Colon (tissue), 2 donors: ENCODE measurements around the gene GRIN3B.

ENCODE experiments used
- FAIRE-seq: peaks from 2 replicates; lab custom pipeline; 2012; peaks lifted over from hg19 to GRCh38; lab: Jason Lieb, UNC
- donor health status: control.
- donor health status: control.

Gene GRIN3B

GRCh38 chr19:1041835-1042685 is 41.8 kb downstream of the GRIN3B start:
- FAIRE-seq = no peak

GRCh38 chr19:1042689-1043511 is 42.7 kb downstream of the GRIN3B start:
- no peak for FAIRE-seq

- FAIRE-seq = no peak
Measured at GRCh38 chr19:1045247-1045603, 45.0 kb downstream of the GRIN3B start.

- FAIRE-seq = no peak
Measured at GRCh38 chr19:1046117-1046626, 46.0 kb downstream of the GRIN3B start.

DNA sequence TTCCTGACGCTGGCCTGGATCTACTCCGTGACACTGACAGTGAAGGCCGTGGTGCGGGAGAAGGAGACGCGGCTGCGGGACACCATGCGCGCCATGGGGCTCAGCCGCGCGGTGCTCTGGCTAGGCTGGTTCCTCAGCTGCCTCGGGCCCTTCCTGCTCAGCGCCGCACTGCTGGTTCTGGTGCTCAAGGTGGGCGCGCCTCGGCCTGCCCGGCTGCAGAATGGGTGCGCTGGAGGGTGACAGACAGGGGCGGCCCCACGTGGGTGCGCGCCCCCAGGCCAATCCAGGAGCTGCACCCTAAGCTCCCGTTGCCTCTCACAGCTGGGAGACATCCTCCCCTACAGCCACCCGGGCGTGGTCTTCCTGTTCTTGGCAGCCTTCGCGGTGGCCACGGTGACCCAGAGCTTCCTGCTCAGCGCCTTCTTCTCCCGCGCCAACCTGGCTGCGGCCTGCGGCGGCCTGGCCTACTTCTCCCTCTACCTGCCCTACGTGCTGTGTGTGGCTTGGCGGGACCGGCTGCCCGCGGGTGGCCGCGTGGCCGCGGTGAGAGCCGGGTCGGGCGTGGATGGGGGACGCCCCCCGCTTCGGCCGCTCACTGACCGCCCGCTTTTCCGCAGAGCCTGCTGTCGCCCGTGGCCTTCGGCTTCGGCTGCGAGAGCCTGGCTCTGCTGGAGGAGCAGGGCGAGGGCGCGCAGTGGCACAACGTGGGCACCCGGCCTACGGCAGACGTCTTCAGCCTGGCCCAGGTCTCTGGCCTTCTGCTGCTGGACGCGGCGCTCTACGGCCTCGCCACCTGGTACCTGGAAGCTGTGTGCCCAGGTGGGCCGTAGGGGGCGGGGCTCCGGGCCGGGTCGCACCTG is 46.8 kb downstream of the GRIN3B start:
- no peak for FAIRE-seq

DNA sequence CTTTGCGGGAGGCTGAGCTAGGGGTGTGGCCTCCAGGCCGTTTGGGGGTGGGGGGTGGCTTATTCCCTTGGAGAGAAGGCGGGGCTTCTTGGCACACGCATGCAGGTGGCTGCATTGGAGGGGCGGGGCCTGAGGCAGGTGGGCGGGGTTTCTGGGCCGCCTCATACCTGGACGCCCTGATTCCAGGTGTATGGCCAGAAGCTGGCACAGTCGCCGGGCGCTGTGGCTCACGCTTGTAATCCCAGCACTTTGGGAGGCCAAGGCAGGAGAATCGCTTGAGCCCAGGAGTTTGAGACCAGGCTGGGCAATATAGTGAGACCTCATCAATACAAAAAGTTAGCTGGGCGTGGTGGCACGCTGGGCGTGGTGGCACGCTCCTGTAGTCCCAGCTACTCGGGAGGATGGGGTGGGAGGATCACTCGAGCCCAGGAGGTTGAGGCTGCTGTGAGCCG is 47.5 kb downstream of the GRIN3B start:
- no peak for FAIRE-seq

GRCh38 chr19:1049106-1049505 is 48.9 kb downstream of the GRIN3B start:
- FAIRE-seq = no peak

DNA sequence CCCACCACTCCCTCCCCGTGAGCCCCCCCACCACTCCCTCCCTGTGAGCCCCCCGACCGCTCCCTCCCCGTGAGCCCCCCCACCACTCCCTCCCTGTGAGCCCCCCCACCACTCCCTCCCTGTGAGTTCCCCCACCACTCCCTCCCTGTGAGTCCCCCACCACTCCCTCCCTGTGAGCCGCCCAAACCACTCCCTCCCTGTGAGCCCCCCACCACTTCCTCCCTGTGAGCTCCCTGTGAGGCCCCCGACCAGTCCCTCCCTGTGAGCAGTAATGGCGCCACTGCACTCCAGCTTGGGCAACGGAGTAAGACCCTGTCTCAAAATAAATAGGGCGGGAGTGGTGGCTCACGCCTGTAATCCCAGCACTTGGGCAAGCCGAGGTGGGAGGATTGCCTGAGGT is 49.6 kb downstream of the GRIN3B start:
- FAIRE-seq = no peak

DNA sequence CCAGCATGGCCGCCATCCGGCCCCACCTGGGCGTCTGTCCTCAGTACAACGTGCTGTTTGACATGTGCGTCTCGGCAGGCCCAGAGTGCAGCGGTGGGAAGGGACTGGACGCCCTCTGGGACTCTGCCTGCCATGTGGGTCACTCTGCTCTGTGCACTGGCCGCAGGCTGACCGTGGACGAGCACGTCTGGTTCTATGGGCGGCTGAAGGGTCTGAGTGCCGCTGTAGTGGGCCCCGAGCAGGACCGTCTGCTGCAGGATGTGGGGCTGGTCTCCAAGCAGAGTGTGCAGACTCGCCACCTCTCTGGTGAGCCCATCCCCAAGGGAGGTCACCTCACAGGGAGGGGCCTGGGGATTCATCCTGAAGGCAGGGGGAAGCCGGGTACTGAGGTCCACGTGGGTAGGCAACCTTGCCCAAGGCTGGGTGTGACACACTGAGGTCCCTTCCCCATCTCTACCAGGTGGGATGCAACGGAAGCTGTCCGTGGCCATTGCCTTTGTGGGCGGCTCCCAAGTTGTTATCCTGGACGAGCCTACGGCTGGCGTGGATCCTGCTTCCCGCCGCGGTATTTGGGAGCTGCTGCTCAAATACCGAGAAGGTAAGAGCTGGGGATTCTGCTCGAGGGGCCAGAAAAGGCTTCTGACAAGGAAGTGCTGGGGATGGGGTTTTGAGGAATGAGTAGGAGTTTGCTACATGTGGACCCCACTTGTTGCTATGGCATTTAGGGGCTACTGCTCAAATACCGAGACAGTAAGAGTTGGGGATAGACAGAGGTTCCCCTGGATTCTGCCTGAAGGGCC is 51.0 kb downstream of the GRIN3B start:
- no peak for FAIRE-seq

GRCh38 chr19:1051791-1052190 is 51.6 kb downstream of the GRIN3B start:
- FAIRE-seq = no peak

DNA sequence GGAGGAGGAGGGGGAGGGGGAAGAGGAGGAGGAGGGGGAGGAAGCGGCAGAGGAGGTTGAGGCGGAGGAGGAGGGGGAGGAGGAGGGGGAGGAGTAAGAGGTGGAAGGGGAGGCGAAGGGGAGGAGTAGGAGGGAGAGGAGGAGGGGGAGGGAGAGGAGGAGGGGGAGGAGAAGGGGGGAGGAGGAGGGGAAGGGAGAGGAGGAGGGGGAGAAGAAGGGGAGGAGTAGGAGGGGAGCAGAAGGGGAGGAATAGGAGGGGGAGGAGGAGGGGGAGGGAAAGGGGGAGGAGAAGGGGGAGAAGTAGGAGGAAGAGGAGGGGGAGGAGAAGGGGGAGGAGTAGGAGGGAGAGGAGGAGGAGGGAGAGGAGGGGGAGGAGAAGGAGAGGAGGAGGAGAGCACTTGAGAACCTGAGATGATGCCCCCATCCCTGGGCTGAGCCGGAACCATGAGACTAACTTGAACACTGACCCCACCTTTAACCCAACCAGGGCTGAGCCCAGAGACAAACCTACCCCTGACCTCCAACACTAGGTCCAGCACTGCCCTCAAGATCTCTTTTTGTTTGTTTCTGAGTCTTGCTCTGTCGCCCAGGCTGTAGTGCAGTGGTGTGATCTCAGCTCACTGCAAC is 52.2 kb downstream of the GRIN3B start:
- FAIRE-seq = no peak

DNA sequence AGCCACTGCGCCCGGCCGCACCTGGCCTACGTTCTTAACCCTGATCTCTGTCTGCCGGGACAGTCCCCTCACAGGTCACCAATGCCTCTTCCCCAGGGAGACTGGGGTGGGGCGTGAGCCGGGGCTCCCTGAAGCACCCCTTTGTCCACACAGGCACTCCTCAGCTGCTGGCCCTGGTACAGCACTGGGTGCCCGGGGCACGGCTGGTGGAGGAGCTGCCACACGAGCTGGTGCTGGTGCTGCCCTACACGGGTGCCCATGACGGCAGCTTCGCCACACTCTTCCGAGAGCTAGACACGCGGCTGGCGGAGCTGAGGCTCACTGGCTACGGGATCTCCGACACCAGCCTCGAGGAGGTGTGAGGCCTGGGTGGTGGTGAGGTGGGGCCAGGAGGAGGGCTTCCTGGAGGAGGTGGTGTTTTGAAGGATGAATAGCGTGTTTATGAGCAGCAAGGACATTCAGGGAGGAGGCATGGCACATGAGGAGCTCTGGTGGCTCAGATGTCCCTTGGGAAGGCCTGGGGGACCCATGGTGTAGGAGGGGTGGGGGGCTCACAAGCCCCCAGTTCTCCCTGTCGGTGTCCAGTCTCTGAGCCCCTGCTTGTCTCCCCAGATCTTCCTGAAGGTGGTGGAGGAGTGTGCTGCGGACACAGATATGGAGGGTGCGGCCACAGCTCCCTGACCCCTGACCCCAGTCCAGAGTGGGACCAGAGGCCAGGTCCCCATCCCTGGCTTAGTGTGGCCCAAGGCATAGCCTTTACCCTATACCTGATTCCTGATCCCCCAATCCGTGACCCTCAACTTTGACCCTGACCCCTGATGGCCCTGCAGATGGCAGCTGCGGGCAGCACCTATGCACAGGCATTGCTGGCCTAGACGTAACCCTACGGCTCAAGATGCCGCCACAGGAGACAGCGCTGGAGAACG is 53.2 kb downstream of the GRIN3B start:
- no peak for FAIRE-seq

GRCh38 chr19:1054102-1055027 is 54.1 kb downstream of the GRIN3B start:
- FAIRE-seq = no peak

- FAIRE-seq = no peak
Measured at GRCh38 chr19:1055028-1055425, 54.8 kb downstream of the GRIN3B start.

- FAIRE-seq = no peak
Measured at GRCh38 chr19:1055886-1056620, 55.8 kb downstream of the GRIN3B start.

- no peak for FAIRE-seq
Measured at GRCh38 chr19:1057176-1057855, 57.1 kb downstream of the GRIN3B start.

- no peak for FAIRE-seq
Measured at GRCh38 chr19:1058112-1058511, 57.9 kb downstream of the GRIN3B start.
